Glomerular visceral epithelial cell (primary cell): Measurements from ENCODE around the gene PGLYRP4.
"Not testable (repeated sequence)": the region's sequence is repeated elsewhere in the genome, so short reads cannot be mapped to it uniquely, and the experiment has no call there.

Source experiments
- DNase-seq: peaks from one replicate; pipeline ENCODE4 v3.0.0-alpha.2; 2016; ENCODE audit errors: extremely low spot score

PGLYRP4 gene

GRCh38 chr1:153356392-153357075 is 7.9 kb upstream of the PGLYRP4 start:
- DNase-seq: no peak

GRCh38 chr1:153355445-153356071 is 6.9 kb upstream of the PGLYRP4 start:
- peak; percentile 49 for DNase-seq

GRCh38 chr1:153354515-153355193 is 6.0 kb upstream of the PGLYRP4 start:
- no peak for DNase-seq

GRCh38 chr1:153353226-153353947 is 4.7 kb upstream of the PGLYRP4 start:
- no peak for DNase-seq

GRCh38 chr1:153352523-153352922 is 3.9 kb upstream of the PGLYRP4 start:
- DNase-seq: peak; percentile 65

GRCh38 chr1:153350321-153350957 is 1.8 kb upstream of the PGLYRP4 start:
- DNase-seq: no peak

- DNase-seq: no peak
Observed at GRCh38 chr1:153349363-153350320, 1.0 kb upstream of the PGLYRP4 start.

GRCh38 chr1:153347856-153348255 is 785 bp downstream of the PGLYRP4 start:
- no peak for DNase-seq

GRCh38 chr1:153347049-153347448 is 1.6 kb downstream of the PGLYRP4 start:
- not testable (repeated sequence) for DNase-seq

- no peak for DNase-seq
Observed at GRCh38 chr1:153346077-153346723, 2.4 kb downstream of the PGLYRP4 start.

- DNase-seq: no peak
Observed at GRCh38 chr1:153345187-153346076, 3.2 kb downstream of the PGLYRP4 start.

GRCh38 chr1:153344718-153345025 is 4.0 kb downstream of the PGLYRP4 start:
- DNase-seq: no peak

- no peak for DNase-seq
Observed at GRCh38 chr1:153343811-153344717, 4.6 kb downstream of the PGLYRP4 start.

- no peak for DNase-seq
Observed at GRCh38 chr1:153343040-153343681, 5.5 kb downstream of the PGLYRP4 start.

GRCh38 chr1:153342178-153342577 is 6.5 kb downstream of the PGLYRP4 start:
- DNase-seq: no peak

- DNase-seq: no peak
Observed at GRCh38 chr1:153341431-153341934, 7.2 kb downstream of the PGLYRP4 start.

- no peak for DNase-seq
Observed at GRCh38 chr1:153340356-153340755, 8.3 kb downstream of the PGLYRP4 start.

GRCh38 chr1:153339802-153340201 is 8.8 kb downstream of the PGLYRP4 start:
- DNase-seq: no peak
